Measurements from ENCODE around the gene GAD1. TPM values are rescaled to one million over a fixed set of nuclear protein-coding genes. Genes with fewer than 3 reads are reported as not detected.

Gene GAD1
- polyA plus RNA-seq, 1 of the 3 experiments (the other 2 are of a cell fraction) = 0.20 TPM

GRCh38 chr2:170836027-170836426 is 19.3 kb downstream of the GAD1 start:
- POLR2A ChIA-PET = no interaction called here
- Histone ChIP-seq H2AFZ (ENCODE audit: low read depth) (no peak overlapping the region), H3K27me3 (ENCODE audit: insufficient read depth) (no peaks in the 10 kb centered on the region), H3K9ac (no peak overlapping the region), H3K79me2 (ENCODE audit: insufficient read depth) (no peaks in the 10 kb centered on the region), H3F3A (replicated peaks; ENCODE audit: insufficient read depth) (no peaks in the 10 kb centered on the region), H3K27ac (ENCODE audit: low read depth in 2 of 2, low read length in 1 of 2) (no peak overlapping the region), H3K36me3 (replicated peaks in 1 of 2; ENCODE audit: control insufficient read depth in 1 of 2, insufficient read depth in 2 of 2, low read length in 1 of 2) (no peaks in the 10 kb centered on the region), H3K4me2 (no peak overlapping the region), H3K9me3 (no peaks in the 10 kb centered on the region), H4K20me1 (ENCODE audit: insufficient read depth) (no peaks in the 10 kb centered on the region), H3K4me3 (ENCODE audit: low read depth in 2 of 2, low read length in 1 of 2) (no peak overlapping the region), H3K4me1 (ENCODE audit: control insufficient read depth in 1 of 2, insufficient read depth in 2 of 2, low read depth in 1 of 2, low read length in 1 of 2) (no peaks in the 10 kb centered on the region), H3K9me2 (no peaks in the 10 kb centered on the region)
- CTCF ChIA-PET = interaction anchor here (1.4 kb wide), 2 partner anchors 38 to 512 kb away, joined by 3 to 4 read pairs; no protein-coding TSS in a partner anchor
- DNase-seq = no peak
- WGBS (ENCODE audit: low lambda C conversion rate) = 65% methylated on average over 5 of the region's 5 CpGs
- no peak for TF ChIP-seq FOXM1 (IDR thresholded peaks at IDR 0.05; ENCODE audit: low read depth)
- no peak for TF ChIP-seq MEF2A (IDR thresholded peaks at IDR 0.05; ENCODE audit: borderline replicate concordance, low read depth)
- no peak for TF ChIP-seq REST (IDR thresholded peaks at IDR 0.05; ENCODE audit: low read depth, low read length)
- no peak for TF ChIP-seq NFIC (IDR thresholded peaks at IDR 0.05; ENCODE audit: borderline replicate concordance)
- no peak for TF ChIP-seq EP300 (IDR thresholded peaks at IDR 0.05; ENCODE audit: borderline replicate concordance in 1 of 2, low read depth in 1 of 2, low read length in 1 of 2)
- no peak for TF ChIP-seq NRF1 (IDR thresholded peaks at IDR 0.05; ENCODE audit: low read depth, low read length)
- no peak for TF ChIP-seq TCF12 (IDR thresholded peaks at IDR 0.05)
- TF ChIP-seq MAX (IDR thresholded peaks at IDR 0.05; ENCODE audit: low read depth) = no peak
- no peak for TF ChIP-seq SIN3A (IDR thresholded peaks at IDR 0.05; ENCODE audit: borderline replicate concordance, low read depth, low read length)
- TF ChIP-seq RXRA (IDR thresholded peaks at IDR 0.05; ENCODE audit: borderline replicate concordance, low read depth) = no peak
- TF ChIP-seq, protein P1, sequence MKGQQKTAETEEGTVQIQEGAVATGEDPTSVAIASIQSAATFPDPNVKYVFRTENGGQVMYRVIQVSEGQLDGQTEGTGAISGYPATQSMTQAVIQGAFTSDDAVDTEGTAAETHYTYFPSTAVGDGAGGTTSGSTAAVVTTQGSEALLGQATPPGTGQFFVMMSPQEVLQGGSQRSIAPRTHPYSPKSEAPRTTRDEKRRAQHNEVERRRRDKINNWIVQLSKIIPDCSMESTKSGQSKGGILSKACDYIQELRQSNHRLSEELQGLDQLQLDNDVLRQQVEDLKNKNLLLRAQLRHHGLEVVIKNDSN (IDR thresholded peaks at IDR 0.05; ENCODE audit: borderline replicate concordance, low read depth) = no peak
- no peak for TF ChIP-seq CHD2 (IDR thresholded peaks at IDR 0.05; ENCODE audit: low read length, partially characterized antibody)

DNA sequence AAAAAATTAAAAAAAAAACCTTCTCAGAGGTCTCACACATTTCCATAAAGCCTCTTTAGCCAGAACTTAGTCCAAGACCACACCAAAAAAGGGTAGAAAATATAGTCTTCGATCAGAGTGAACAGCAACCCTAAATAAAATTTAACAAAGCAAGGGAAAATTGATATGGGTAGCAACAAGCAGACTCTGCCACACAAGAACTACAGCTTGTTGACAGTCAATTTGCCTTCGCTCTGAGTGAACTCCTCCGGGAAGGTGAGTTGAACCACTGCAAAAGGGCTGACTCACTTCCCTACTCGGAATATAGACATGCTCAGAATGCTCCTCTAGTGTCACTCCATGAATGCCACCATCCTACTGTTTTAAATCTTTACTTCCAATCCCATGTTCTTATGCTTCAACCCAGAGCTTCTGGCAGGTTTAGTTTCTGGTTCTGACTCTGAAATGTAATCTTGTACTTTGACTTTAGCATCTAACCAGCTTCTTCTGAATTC is 24.1 kb downstream of the GAD1 start:
- H3K27ac ChIP-seq (ENCODE audit: low read depth in 2 of 2, low read length in 1 of 2) = no peak overlapping the region
- no peaks in the 10 kb centered on the region for H3K9me3 ChIP-seq
- H3K9ac ChIP-seq = no peak overlapping the region
- WGBS (ENCODE audit: low lambda C conversion rate) = 54% methylated on average over 4 of the region's 4 CpGs
- H3K9me2 ChIP-seq = no peaks in the 10 kb centered on the region
- peaks cover 18% of the 10 kb centered on the region for H3F3A ChIP-seq (replicated peaks; ENCODE audit: insufficient read depth)
- no peak overlapping the region for H2AFZ ChIP-seq (ENCODE audit: low read depth)
- H4K20me1 ChIP-seq (ENCODE audit: insufficient read depth) = no peaks in the 10 kb centered on the region
- ChIA-PET POLR2A (no interaction called here), CTCF (interaction anchor here (1.2 to 3.2 kb wide), 3 partner anchors 24 to 32 kb away, joined by 4 to 13 read pairs (median 4); partner anchors contain the start of gene GAD1)
- H3K4me1 ChIP-seq (ENCODE audit: control insufficient read depth in 1 of 2, insufficient read depth in 2 of 2, low read depth in 1 of 2, low read length in 1 of 2) = peaks cover 0 to 5% of the 10 kb centered on the region in 2 experiments; a peak in 1 of 4 replicates
- no peaks in the 10 kb centered on the region for H3K36me3 ChIP-seq (replicated peaks in 1 of 2; ENCODE audit: control insufficient read depth in 1 of 2, insufficient read depth in 2 of 2, low read length in 1 of 2)
- no peaks in the 10 kb centered on the region for H3K27me3 ChIP-seq (ENCODE audit: insufficient read depth)
- H3K4me3 ChIP-seq (ENCODE audit: low read depth in 2 of 2, low read length in 1 of 2) = no peak overlapping the region
- no peaks in the 10 kb centered on the region for H3K79me2 ChIP-seq (ENCODE audit: insufficient read depth)
- no peak for DNase-seq
- H3K4me2 ChIP-seq = no peak overlapping the region
- TF ChIP-seq ELF1 (IDR thresholded peaks at IDR 0.05) (no peak), EP300 (IDR thresholded peaks at IDR 0.05; ENCODE audit: borderline replicate concordance in 1 of 2, low read depth in 1 of 2, low read length in 1 of 2) (no peak), MAX (IDR thresholded peaks at IDR 0.05; ENCODE audit: low read depth) (no peak), NFIC (IDR thresholded peaks at IDR 0.05; ENCODE audit: borderline replicate concordance) (no peak), RXRA (IDR thresholded peaks at IDR 0.05; ENCODE audit: borderline replicate concordance, low read depth) (no peak), SIN3A (IDR thresholded peaks at IDR 0.05; ENCODE audit: borderline replicate concordance, low read depth, low read length) (no peak), JUND (IDR thresholded peaks at IDR 0.05) (no peak), MEF2A (IDR thresholded peaks at IDR 0.05; ENCODE audit: borderline replicate concordance, low read depth) (no peak), GABPA (IDR thresholded peaks at IDR 0.05; ENCODE audit: low read depth) (no peak), FOSL2 (IDR thresholded peaks at IDR 0.05; ENCODE audit: borderline replicate concordance, low read depth) (no peak), TAF1 (IDR thresholded peaks at IDR 0.05; ENCODE audit: borderline replicate concordance, low read depth, low read length) (no peak), RCOR1 (IDR thresholded peaks at IDR 0.05; ENCODE audit: low read length) (no peak), TEAD4 (IDR thresholded peaks at IDR 0.05; ENCODE audit: borderline replicate concordance, insufficient read depth) (no peak), CTCF (IDR thresholded peaks at IDR 0.05) (no peak)

All from SK-N-SH (cell line).